Osteoblast (primary cell): Measurements from ENCODE around the gene GAPVD1. TPM values are rescaled to one million over a fixed set of nuclear protein-coding genes. Genes with fewer than 3 reads are reported as not detected.

Experiments
- DNase-seq: peaks from one replicate; pipeline ENCODE4 v3.0.0; 2011; ENCODE audit warnings: low spot score, mixed read lengths; ENCODE audit not compliant: insufficient read length; ENCODE audit errors: missing footprints
- H2AFZ ChIP-seq: 2 replicates; pipeline ENCODE4 v1.6.0; 2011; ENCODE audit warnings: mild to moderate bottlenecking, low read length
- H3K27ac ChIP-seq: 2 replicates; pipeline ENCODE4 v1.5.1; 2011; ENCODE audit warnings: mild to moderate bottlenecking, low read depth, low read length, moderate library complexity
- H3K27me3 ChIP-seq: 2 replicates; pipeline ENCODE4 v1.6.0; 2012; ENCODE audit warnings: mild to moderate bottlenecking, control low read depth, inconsistent platforms, low read length, moderate library complexity; ENCODE audit not compliant: insufficient read depth
- H3K36me3 ChIP-seq: 2 replicates; pipeline ENCODE4 v1.5.1; 2011; ENCODE audit warnings: mild to moderate bottlenecking, low read length, control low read depth, moderate library complexity; ENCODE audit not compliant: insufficient read depth
- H3K4me1 ChIP-seq: 2 replicates; pipeline ENCODE4 v1.5.1; 2011; ENCODE audit warnings: mild to moderate bottlenecking, low read length, control low read depth, moderate library complexity; ENCODE audit not compliant: insufficient read depth
- H3K4me2 ChIP-seq: 2 replicates; pipeline ENCODE4 v1.6.0; 2011; ENCODE audit warnings: mild to moderate bottlenecking, low read length; ENCODE audit not compliant: insufficient read depth
- H3K4me3 ChIP-seq: fragments of 200-600 bp; sonication (generic); 3 replicates; pipeline ENCODE4 v1.5.1; 2012; ENCODE audit warnings: mild to moderate bottlenecking, low read length, inconsistent platforms; ENCODE audit not compliant: insufficient read depth
- H3K79me2 ChIP-seq: 2 replicates; pipeline ENCODE4 v1.6.0; 2012; ENCODE audit warnings: mild to moderate bottlenecking, low read length, control low read depth, inconsistent platforms; ENCODE audit not compliant: insufficient read depth
- H3K9me3 ChIP-seq: 2 replicates; pipeline ENCODE4 v1.5.1; 2011; ENCODE audit warnings: low read depth, low read length, control low read depth
- H4K20me1 ChIP-seq: 2 replicates; pipeline ENCODE4 v1.6.0; 2012; ENCODE audit warnings: mild to moderate bottlenecking, low read length, control low read depth; ENCODE audit not compliant: insufficient read depth
- total RNA-seq: library from RNA; depleted of rRNA; stranded (reverse); fragments of >200 nt; gene quantifications from 2 replicates; pipeline ENCODE4 v1.2.3, GENCODE V29; 2012
- TF ChIP-seq, protein P1 (sequence below): IDR thresholded peaks from 2 replicates; pipeline ENCODE4 v1.5.1; 2011; ENCODE audit warnings: mild to moderate bottlenecking, low read depth, low read length, moderate library complexity; ENCODE audit errors: extremely low read depth

GAPVD1 gene
- total RNA-seq, 1 donor = 80.3 TPM

DNA sequence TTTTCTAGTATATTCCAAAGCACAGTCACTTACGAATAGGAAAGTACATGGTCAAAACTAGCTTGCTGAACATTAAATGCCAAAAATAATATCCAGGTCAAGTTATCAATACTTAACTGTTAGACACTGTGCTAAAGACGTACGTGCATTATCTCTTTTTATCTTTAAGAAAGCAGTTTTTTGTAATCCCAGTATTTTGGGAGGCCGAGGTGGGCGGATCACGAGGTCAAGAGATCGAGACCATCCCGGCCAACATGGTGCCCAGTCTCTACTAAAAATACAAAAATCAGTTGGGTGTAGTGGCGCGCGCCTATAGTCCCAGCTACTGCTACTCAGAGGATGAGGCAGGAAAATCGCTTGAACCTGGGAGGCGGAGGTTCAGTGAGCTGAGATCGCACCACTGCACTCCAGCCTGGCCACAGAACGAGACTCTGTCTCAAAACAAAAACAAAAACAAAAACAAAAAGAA lies 17.8 kb upstream of the GAPVD1 start:
- H3K27ac ChIP-seq = peak overlapping the region; percentile 80
- H3K36me3 ChIP-seq = peaks cover 18% of the 10 kb centered on the region

DNA sequence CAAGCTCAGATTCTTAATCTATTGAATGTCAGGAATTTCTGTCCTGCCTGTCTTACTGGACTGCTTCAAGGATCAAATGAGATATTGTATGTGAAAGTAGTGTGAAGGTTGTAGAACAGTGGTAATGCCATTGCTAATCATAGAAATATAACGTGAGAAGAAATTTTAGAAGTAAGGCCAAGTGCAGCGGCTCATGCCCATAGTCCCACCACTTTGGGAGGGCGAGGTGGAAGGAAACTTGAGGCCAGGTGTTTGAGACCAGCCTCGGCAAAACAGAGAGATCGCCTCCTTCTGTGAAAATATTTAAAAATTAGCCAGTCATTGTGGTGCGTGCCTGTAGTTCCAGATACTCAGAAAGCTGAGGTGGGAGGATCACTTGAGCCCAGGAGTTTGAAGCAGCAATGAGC lies 15.4 kb upstream of the GAPVD1 start:
- no peaks in the 10 kb centered on the region for H4K20me1 ChIP-seq
- DNase-seq = no peak

More for the DNA sequence above, 17.8 kb upstream of the GAPVD1 start:
- no peak overlapping the region for H2AFZ ChIP-seq
- H3K4me2 ChIP-seq = peak overlapping the region; percentile 65
- no peaks in the 10 kb centered on the region for H3K27me3 ChIP-seq
- H3K9me3 ChIP-seq = no peaks in the 10 kb centered on the region
- peaks cover 11% of the 10 kb centered on the region for H3K4me1 ChIP-seq
- TF ChIP-seq, protein P1, sequence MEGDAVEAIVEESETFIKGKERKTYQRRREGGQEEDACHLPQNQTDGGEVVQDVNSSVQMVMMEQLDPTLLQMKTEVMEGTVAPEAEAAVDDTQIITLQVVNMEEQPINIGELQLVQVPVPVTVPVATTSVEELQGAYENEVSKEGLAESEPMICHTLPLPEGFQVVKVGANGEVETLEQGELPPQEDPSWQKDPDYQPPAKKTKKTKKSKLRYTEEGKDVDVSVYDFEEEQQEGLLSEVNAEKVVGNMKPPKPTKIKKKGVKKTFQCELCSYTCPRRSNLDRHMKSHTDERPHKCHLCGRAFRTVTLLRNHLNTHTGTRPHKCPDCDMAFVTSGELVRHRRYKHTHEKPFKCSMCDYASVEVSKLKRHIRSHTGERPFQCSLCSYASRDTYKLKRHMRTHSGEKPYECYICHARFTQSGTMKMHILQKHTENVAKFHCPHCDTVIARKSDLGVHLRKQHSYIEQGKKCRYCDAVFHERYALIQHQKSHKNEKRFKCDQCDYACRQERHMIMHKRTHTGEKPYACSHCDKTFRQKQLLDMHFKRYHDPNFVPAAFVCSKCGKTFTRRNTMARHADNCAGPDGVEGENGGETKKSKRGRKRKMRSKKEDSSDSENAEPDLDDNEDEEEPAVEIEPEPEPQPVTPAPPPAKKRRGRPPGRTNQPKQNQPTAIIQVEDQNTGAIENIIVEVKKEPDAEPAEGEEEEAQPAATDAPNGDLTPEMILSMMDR = no peak
- H3K4me3 ChIP-seq = no peak overlapping the region
- H3K79me2 ChIP-seq = peaks cover 30% of the 10 kb centered on the region
- H4K20me1 ChIP-seq = peaks cover 22% of the 10 kb centered on the region
- DNase-seq = no peak

DNA sequence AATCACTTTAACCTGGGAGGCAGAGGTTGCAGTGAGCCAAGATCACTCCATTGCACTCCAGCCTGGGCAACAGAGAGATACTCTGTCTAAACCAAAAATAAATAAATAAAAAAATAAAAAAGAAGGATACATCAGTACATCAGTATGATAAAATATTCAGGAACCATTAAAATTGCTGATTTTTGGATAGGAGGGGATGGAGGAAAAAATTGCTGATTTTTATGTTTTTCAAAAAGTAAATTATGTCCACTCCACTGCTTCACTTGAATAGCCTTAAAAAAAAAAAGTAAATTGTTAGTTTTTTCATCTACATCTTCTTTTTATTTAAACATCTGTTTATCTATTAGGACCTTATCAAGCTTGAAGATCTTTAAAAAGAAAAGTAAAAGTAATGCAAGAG lies 7.4 kb upstream of the GAPVD1 start:
- Histone ChIP-seq H4K20me1 (no peaks in the 10 kb centered on the region), H3K27me3 (no peaks in the 10 kb centered on the region), H3K4me2 (no peak overlapping the region), H3K36me3 (no peaks in the 10 kb centered on the region), H3K27ac (no peak overlapping the region), H3K9me3 (no peaks in the 10 kb centered on the region), H3K4me3 (no peak overlapping the region), H3K4me1 (no peaks in the 10 kb centered on the region), H3K79me2 (no peaks in the 10 kb centered on the region), H2AFZ (no peak overlapping the region)
- DNase-seq = no peak
- TF ChIP-seq, protein P1 = no peak

More for the DNA sequence above, 15.4 kb upstream of the GAPVD1 start:
- Histone ChIP-seq H3K79me2 (peaks cover 7% of the 10 kb centered on the region), H3K4me1 (peaks cover 6% of the 10 kb centered on the region), H3K9me3 (no peaks in the 10 kb centered on the region), H3K4me3 (no peak overlapping the region), H3K36me3 (no peaks in the 10 kb centered on the region), H2AFZ (no peak overlapping the region), H3K4me2 (no peak overlapping the region), H3K27ac (no peak overlapping the region), H3K27me3 (no peaks in the 10 kb centered on the region)
- TF ChIP-seq, protein P1 = no peak

DNA sequence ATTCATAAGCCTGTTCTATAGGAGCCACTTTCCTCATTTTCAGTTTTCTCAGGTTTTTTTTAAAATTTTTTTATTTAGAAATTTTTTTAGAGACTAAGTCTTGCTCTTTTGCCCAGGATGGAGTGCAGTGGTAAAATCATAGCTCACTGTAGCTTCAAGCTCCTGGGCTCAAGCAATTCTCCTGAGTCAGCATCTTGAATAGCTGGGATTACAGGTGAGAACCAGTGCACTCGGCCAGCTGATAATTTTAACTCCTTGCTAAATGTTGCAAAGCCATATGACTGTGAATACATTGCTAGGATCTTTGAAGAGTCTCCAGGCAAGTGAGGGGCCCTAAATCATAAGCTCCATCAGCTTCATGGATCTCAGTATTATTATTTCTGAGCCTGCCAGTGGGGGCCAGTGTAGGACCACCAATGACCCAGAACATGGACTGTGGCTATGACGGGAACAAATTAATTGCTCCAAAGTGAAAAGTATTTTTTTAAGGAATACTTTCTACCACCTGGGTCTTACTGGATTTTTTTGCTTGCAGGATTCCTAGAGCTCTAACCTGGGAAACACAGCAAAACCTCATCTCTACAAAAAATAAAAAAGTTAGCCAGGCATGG lies 5.7 kb upstream of the GAPVD1 start:
- H3K9me3 ChIP-seq = no peaks in the 10 kb centered on the region
- no peak overlapping the region for H3K4me2 ChIP-seq
- TF ChIP-seq, protein P1 = peak; percentile 32
- H3K4me3 ChIP-seq = no peak overlapping the region
- no peak overlapping the region for H2AFZ ChIP-seq
- H3K27ac ChIP-seq = no peak overlapping the region
- no peaks in the 10 kb centered on the region for H3K36me3 ChIP-seq
- H3K79me2 ChIP-seq = no peaks in the 10 kb centered on the region
- no peaks in the 10 kb centered on the region for H3K4me1 ChIP-seq
- no peaks in the 10 kb centered on the region for H4K20me1 ChIP-seq
- no peaks in the 10 kb centered on the region for H3K27me3 ChIP-seq
- no peak for DNase-seq
